Measurements from ENCODE around the gene HELZ2.
"Not testable (repeated sequence)": the region's sequence is repeated elsewhere in the genome, so short reads cannot be mapped to it uniquely, and the experiment has no call there.

Gene HELZ2

DNA sequence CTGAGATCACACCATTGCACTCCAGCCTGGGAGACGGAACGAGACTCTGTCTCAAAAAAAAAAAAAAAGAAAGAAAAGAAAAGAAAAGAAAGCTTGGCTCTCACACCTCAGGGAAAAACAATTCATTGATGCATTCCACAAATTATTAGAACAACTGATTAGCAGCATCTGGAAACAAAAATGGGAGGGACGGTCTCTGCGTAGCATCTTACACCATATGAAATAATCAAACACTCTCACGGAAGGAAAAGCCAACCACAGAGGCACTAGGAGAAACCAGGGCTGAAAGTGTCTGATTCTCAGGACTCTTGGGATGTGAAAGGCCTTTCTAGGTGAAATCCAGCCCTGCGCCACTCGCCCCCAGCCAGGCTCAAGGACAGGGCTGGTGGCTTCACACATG, 2.3 kb upstream of the HELZ2 start:
- Mint-ChIP-seq H3K4me3 (peak overlapping the region; percentile 61), H3K9me3 (no peaks in the 10 kb centered on the region), H3K27ac (no peak overlapping the region), H3K27me3 (ENCODE audit: low read depth, poor library complexity) (peaks cover 15% of the 10 kb centered on the region), H3K4me1 (peaks cover 12% of the 10 kb centered on the region), H3K36me3 (ENCODE audit: low read depth) (no peaks in the 10 kb centered on the region)
- DNase-seq, result no peak
- TF ChIP-seq, protein P1, sequence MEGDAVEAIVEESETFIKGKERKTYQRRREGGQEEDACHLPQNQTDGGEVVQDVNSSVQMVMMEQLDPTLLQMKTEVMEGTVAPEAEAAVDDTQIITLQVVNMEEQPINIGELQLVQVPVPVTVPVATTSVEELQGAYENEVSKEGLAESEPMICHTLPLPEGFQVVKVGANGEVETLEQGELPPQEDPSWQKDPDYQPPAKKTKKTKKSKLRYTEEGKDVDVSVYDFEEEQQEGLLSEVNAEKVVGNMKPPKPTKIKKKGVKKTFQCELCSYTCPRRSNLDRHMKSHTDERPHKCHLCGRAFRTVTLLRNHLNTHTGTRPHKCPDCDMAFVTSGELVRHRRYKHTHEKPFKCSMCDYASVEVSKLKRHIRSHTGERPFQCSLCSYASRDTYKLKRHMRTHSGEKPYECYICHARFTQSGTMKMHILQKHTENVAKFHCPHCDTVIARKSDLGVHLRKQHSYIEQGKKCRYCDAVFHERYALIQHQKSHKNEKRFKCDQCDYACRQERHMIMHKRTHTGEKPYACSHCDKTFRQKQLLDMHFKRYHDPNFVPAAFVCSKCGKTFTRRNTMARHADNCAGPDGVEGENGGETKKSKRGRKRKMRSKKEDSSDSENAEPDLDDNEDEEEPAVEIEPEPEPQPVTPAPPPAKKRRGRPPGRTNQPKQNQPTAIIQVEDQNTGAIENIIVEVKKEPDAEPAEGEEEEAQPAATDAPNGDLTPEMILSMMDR (IDR thresholded peaks at IDR 0.05), result no peak

DNA sequence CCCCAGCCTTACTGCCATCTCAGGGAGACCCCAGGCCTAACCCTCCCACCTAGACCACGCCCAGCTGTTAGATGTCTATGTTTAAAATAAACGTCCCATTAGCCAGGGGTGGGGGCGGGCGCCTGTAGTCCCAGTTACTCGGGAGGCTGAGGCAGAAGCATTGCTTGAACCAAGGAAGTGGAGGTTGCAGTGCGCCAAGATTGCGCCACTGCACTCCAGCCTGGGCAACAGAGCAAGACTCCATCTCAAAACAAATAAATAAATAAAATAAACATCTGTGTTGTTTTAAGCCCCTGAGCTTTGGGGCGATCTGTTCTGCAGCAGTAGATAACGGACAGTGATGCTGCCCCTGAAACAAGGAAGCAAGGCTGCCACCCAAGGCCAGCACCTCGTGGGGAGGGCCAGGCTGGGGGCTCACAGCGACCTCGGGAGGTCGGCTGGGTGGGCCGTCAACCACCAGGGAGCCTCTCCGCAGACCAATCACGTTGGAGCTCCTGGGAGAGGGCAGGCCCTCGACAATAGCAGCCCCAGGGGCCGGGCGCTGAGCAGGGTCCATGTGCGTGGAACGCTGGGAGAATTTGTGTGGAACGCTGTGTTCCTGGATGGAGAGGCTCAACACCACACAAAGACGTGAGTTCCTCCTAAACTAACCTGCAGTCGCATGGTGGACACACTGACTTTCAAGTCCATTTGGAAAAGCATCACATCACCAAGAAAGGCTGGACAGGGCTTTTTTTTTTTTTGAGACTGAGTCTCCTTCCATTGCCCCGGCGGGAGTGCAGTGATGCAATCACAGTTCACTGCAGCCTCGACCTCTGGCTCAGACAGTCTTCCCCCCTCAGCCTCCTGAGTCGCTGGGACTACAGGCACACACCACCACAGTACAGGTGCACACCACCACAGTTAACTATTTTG, 1.0 kb upstream of the HELZ2 start:
- H3K27ac Mint-ChIP-seq, result no peak overlapping the region
- H3K4me3 Mint-ChIP-seq, result peak overlapping the region; percentile 47

DNA sequence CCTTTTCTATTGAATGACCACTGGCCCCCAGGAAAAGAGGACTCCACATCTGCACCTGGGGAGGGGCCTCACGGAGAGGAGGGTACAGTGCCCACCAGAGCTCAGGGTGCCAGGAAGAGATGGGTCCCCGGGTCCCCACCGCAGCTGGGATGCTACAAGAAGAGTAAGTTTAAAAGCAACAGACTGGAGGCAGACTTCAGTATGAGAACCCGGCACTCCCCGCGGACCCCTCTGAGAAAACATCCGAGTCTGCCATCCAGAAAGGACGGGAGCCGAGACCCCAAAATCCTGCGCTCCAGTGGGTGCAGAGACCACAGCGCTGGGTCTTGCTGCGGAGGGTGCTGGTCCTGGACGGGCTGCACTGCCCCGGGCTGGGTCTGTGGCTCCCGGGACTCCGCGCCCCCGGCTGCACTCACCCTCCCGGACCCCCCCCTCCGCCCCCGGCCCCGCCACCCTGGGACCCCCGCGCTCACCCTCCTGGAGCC, 350 bp downstream of the HELZ2 start:
- H3K4me1 Mint-ChIP-seq, result peaks cover 5% of the 10 kb centered on the region
- no peak overlapping the region for H3K27ac Mint-ChIP-seq
- peaks cover 8% of the 10 kb centered on the region for H3K27me3 Mint-ChIP-seq (ENCODE audit: low read depth, poor library complexity)
- no peak for DNase-seq
- no peaks in the 10 kb centered on the region for H3K9me3 Mint-ChIP-seq
- TF ChIP-seq, protein P1 (IDR thresholded peaks at IDR 0.05), result no peak
- no peaks in the 10 kb centered on the region for H3K36me3 Mint-ChIP-seq (ENCODE audit: low read depth)
- H3K4me3 Mint-ChIP-seq, result peak overlapping the region; percentile 86

More for the DNA sequence above, 1.0 kb upstream of the HELZ2 start:
- peaks cover 12% of the 10 kb centered on the region for H3K4me1 Mint-ChIP-seq
- H3K27me3 Mint-ChIP-seq (ENCODE audit: low read depth, poor library complexity), result peaks cover 15% of the 10 kb centered on the region
- DNase-seq, result no peak
- TF ChIP-seq, protein P1 (IDR thresholded peaks at IDR 0.05), result no peak
- no peaks in the 10 kb centered on the region for H3K9me3 Mint-ChIP-seq
- H3K36me3 Mint-ChIP-seq (ENCODE audit: low read depth), result no peaks in the 10 kb centered on the region

DNA sequence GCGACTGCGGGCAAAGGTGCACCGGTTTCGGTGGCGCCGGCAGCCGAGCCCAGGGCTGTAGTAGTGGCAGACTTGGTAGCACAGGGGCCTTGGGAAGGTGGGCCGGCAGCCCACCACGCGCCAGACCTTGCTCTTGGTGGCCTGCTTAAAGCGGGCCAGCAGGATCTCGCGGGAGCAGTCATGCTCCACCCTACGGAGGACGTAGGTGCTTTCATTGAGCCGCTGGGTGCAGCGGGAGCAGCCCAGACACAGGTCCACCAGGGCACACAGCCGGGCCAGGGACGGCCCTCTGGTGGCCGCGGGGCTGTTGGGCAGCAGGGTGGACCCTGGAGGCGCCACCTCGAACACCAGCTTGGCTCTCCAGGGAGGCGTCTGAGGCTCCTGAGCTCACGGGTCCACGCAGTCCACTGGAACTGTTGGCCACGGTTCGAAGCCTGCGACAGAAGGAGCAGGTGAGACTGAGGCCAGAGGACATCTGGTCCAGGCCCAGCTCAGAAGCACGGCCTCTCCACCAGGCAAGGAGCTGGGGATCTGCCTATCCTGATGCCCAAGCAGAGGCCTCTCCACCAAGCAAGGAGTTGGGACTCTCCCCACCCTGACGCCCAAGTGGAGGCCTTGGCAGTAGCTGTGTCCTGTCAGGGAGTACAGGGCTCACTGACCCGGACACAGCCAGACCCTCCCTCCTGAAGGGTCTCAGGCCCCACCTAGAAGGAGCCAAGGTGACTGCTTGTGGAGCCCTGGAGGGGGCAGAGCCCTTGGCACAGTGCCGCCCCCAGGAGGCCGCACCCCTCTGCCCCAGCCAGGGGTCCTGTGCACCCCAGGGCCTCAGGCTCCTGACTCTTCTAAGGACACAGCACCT, 1.0 kb downstream of the HELZ2 start:
- peaks cover 4% of the 10 kb centered on the region for H3K27me3 Mint-ChIP-seq (ENCODE audit: low read depth, poor library complexity)
- no peaks in the 10 kb centered on the region for H3K36me3 Mint-ChIP-seq (ENCODE audit: low read depth)
- H3K4me3 Mint-ChIP-seq, result peak overlapping the region; percentile 86
- TF ChIP-seq, protein P1 (IDR thresholded peaks at IDR 0.05), result no peak
- no peaks in the 10 kb centered on the region for H3K9me3 Mint-ChIP-seq
- H3K4me1 Mint-ChIP-seq, result peaks cover 5% of the 10 kb centered on the region
- H3K27ac Mint-ChIP-seq, result no peak overlapping the region
- no peak for DNase-seq

DNA sequence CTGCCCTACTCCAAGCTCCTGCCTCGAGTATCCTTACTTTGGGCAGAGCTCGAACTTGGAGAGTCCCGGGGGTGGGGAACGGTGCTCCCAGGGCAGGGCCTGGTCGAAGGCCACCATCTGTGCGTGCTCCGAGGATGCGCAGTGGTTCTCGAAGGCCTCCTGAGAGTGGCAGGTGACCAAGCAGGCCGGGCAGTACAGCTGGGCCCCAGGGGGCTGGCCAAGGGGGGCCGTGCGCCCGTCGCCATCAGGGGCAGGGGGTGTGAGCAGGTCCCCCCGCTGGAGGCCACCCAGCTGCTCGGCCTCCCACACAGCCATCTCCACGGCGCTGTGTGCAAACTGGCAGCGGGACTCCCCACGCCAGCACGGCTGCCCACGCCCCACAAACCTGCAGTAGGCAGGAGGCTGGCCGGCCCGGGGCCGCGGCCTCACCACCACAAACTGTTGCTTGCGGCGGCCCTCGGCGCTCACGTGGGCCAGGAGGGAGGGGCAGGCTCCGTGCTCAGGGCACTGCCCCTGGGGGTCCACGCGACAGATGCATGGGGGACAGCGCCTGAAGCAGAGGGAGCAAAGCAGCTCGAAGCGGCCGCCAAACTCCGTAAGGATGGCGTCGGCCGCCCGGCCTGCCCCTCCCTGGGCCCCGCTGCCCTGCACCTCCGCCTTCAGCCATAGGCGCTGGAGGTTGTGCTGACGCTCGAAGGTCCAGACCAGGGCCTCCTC, 1.8 kb downstream of the HELZ2 start:
- TF ChIP-seq, protein P1 (IDR thresholded peaks at IDR 0.05), result no peak
- H3K9me3 Mint-ChIP-seq, result no peaks in the 10 kb centered on the region

DNA sequence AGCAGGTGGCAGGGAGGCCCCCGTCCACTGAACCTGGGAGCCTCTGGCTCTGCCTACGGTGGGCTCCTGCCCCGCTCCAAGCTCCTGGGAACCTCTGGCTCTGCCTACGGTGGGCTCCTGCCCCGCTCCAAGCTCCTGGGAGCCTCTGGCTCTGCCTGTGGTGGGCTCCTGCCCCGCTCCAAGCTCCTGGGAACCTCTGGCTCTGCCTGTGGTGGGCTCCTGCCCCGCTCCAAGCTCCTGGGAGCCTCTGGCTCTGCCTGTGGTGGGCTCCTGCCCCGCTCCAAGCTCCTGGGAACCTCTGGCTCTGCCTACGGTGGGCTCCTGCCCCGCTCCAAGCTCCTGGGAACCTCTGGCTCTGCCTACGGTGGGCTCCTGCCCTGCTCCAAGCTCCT, 3.0 kb downstream of the HELZ2 start:
- not testable (repeated sequence) for H3K4me1 Mint-ChIP-seq; H3K36me3 Mint-ChIP-seq (ENCODE audit: low read depth); H3K4me3 Mint-ChIP-seq; H3K9me3 Mint-ChIP-seq; H3K27me3 Mint-ChIP-seq (ENCODE audit: low read depth, poor library complexity); H3K27ac Mint-ChIP-seq; DNase-seq

More for the DNA sequence above, 1.8 kb downstream of the HELZ2 start:
- Mint-ChIP-seq H3K36me3 (ENCODE audit: low read depth) (no peaks in the 10 kb centered on the region), H3K27ac (no peak overlapping the region), H3K27me3 (ENCODE audit: low read depth, poor library complexity) (no peaks in the 10 kb centered on the region), H3K4me1 (peaks cover 5% of the 10 kb centered on the region), H3K4me3 (no peak overlapping the region)
- DNase-seq, result no peak
